ENCODE measurements around the gene OBSCN.

- TF ChIP-seq RAD21 (IDR thresholded peaks at IDR 0.05; ENCODE audit: low read length) (no peak), MAZ (IDR thresholded peaks at IDR 0.05; ENCODE audit: borderline replicate concordance, low read depth, low read length) (no peak), POLR2A (IDR thresholded peaks at IDR 0.05; ENCODE audit: low read depth, low read length) (no peak), CTCF (conservative IDR thresholded peaks at IDR 0.05; ENCODE audit: low read depth, low read length) (no peak), BHLHE40 (IDR thresholded peaks at IDR 0.05; ENCODE audit: low read depth, low read length) (no peak), CEBPB (IDR thresholded peaks at IDR 0.05; ENCODE audit: low read depth, low read length) (no peak), RFX5 (IDR thresholded peaks at IDR 0.05; ENCODE audit: low read depth, low read length) (no peak), SMC3 (IDR thresholded peaks at IDR 0.05; ENCODE audit: low read depth, low read length) (no peak), MAFK (IDR thresholded peaks at IDR 0.05; ENCODE audit: low read depth, low read length) (no peak), MXI1 (IDR thresholded peaks at IDR 0.05; ENCODE audit: borderline replicate concordance, low read depth, low read length) (no peak), RCOR1 (IDR thresholded peaks at IDR 0.05; ENCODE audit: insufficient replicate concordance, low read length) (no peak), CHD1 (IDR thresholded peaks at IDR 0.05; ENCODE audit: low read depth, low read length) (no peak)
- TF ChIP-seq, protein P1, sequence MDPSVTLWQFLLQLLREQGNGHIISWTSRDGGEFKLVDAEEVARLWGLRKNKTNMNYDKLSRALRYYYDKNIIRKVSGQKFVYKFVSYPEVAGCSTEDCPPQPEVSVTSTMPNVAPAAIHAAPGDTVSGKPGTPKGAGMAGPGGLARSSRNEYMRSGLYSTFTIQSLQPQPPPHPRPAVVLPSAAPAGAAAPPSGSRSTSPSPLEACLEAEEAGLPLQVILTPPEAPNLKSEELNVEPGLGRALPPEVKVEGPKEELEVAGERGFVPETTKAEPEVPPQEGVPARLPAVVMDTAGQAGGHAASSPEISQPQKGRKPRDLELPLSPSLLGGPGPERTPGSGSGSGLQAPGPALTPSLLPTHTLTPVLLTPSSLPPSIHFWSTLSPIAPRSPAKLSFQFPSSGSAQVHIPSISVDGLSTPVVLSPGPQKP (IDR thresholded peaks at IDR 0.05; ENCODE audit: borderline replicate concordance, low read depth, low read length) = no peak
Observed at GRCh38 chr1:228426518-228427175, 218.8 kb downstream of the OBSCN start.
